Activated T-helper 1 cell treated with anti-CD3 and anti-CD28 coated beads, Interleukin-2, amount 50 U/mL, for 16 hours (primary cell): ENCODE results near the gene PTN.
"Not testable (repeated sequence)": the region's sequence is repeated elsewhere in the genome, so short reads cannot be mapped to it uniquely, and the experiment has no call there.

Experiments
- DNase-seq, 2 donors: peaks; one replicate each; pipeline ENCODE4 v3.0.0-alpha.2; 2020; ENCODE audit warnings: low read depth in 1 of 2, low spot score in 1 of 2

Gene PTN

DNA sequence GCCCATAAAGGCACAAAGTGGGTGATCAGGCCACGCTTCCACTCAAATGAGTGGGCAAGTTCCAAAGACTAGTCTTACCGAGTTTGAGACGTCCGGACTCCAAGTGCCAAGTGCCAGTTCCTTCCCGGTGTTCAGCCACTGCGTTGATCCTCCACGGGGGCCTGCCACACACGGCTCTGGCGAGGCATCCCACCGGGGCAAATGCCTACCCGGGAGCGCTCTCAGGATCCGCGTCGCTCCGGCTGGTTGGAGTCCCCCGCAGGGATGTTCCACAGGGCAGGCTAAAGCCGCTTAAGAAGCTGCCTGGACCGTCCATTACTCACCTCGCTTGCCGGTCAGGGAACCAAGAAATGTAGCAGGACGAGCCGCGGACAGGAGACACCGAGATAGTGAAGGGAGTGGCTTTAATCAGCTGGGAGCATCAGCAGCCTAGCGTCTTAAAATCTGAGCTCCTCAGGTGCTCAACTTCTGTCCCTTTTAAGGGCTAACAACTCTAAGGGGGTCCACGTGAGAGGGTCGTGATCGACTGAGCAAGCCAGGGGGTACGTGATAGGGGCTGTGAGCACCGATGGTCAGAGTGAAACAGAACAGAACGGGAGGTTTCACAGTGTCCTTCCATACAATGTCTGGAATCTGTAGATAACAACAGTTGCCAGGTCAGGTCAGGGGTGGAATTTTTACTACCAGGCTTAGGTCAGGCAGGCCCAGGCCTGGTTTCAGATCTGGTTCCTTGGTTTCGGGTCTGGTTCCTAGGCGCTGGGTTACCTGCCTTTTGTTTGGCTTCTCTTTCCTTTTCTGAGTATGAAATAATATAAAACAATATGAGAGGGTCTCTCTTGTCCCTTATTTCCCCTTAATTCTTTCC is 75.3 kb downstream of the PTN start:
- not testable (repeated sequence) for DNase-seq

DNA sequence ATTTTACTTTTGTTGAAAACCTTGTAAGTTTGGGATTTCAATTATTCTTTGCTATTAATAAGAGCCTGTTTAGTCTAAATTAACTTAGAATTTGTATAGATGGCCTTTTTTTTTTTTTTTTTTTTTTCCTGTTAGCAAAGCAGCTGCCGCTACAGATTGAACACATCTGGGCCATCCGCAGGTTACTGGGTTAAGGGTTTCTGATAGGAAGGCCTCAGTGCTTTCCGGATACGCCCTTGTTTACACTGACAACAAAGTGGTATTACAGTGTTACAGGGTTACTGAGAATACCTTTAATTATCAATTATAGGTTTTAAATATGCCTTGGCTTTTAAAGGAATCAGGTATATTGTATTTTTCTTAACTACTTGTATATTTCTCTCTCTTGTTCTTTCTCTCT is 76.8 kb downstream of the PTN start:
- DNase-seq = no peak

DNA sequence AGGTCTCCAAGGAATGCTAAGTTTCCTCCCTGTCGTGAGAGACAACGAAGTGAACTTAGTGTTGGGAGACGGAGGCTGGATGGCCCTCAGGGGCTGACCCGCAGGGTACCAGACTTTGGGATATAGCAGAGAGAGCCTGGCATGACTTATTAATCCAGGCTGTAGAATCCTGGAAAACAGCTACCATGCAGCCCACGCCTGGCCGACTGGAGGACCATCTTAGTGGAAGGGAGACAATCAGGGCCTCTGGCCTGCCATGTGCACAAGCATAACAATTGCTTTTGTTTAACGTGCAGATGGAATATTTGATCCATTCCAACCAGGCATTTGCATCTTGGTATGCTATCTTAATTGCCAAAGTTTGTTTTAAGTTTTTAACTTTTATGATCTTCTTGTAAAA is 78.1 kb downstream of the PTN start:
- not testable (repeated sequence) for DNase-seq

DNA sequence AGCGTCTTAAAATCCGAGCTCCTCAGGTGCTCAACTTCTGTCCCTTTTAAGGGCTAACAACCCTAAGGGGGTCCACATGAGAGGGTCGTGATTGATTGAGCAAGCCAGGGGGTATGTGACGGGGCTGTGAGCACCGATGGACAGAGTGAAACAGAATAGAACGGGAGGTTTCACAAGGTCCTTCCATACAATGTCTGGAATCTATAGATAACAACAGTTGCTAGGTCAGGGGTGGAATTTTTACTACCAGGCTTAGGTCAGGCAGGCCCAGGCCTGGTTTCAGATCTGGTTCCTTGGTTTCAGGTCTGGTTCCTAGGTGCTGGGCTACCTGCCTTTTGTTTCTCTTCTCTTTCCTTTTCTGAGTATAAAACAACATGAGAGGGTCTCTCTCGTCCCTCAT is 80.9 kb downstream of the PTN start:
- no peak for DNase-seq

DNA sequence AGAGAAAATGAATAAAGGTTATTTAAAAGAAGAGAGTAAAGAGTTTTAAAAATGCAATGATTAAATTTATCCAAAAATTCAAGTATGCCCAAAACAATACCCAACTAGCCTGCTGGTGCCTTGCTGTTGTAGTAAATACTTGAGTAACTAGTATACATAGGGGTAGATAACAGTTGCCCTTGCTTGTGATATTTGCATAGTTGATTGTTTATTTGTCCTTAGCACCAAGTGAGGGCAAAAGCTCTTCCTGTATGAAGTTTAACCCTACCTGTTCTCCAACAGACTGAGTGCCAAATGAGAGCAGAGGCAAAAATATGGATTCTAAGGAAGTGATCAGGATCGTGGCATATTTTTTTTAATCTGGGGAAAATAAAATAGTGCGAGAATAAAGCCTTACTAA is 85.0 kb downstream of the PTN start:
- DNase-seq = no peak

DNA sequence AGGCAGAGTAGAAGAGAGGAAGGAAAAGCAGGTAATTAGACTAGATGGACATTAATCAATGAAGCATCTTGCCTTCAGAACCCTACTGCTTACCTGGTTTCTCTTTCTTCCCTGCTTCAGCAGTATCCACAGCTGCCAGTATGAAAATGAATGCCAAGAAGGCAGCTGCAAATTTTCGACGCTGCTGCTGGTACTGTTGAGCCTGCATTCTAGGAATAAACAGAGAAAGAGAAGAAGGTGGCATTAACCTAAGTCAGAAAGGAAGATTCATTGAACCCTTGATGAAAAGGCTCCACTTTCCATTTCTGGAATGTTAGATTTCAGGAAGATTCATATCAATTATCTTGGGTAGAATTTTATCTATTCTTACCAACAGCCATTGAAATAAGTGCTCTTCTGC is 88.8 kb downstream of the PTN start:
- DNase-seq = no peak

DNA sequence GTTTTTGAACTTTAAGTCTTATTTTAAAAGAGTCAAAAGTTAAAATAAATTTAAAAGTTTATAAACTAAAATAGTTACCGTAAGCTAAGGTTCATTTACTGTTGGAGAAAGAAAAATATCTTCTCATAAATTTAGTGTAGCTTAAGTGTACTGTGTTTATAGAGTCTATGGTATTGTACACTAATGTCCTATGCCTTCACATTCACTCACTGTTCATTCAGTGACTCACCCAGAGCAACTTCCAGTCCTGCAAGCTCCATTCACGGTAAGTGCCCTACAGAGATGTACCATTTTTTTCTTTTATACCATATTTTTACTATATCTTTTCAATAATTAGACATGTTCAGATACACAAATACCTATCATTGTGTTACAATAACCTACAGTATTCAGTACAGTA is 97.6 kb downstream of the PTN start:
- DNase-seq = no peak

DNA sequence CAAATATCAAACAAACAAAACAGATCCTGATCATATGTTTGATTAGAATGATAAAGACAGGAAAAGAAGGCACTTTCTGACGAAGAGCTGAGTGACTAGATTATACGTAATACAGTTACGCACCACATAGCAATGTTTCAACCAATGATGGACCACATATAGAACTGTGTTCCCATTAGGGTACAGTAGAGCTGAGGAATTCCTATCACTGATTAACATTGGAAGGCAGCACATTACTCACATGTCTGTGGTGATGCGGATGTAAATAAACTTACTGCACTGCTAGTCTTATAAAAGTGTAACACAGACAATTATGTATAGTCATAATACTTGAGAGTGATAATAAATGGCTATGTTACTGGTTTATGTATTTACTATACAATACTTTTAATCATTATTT is 98.3 kb downstream of the PTN start:
- no peak for DNase-seq

DNA sequence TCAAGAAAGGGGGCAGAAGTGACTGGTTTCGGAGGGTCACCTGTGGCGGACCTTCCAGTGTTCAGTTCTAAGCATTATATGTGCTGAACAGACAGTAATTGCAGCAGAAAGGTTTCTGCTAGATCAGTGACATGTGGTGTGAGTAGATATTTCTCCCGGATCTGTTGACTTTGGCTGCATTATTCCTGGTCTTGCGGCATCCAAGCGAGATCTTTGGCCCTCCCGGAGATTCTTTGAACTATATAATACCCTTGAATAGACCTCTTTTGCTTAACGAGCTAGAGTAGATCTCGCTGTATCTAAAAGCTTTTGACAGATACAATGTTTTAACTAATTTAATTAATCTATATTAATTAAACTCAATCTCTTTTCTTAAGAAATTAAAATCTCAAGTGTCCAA is 99.8 kb downstream of the PTN start:
- no peak for DNase-seq

DNA sequence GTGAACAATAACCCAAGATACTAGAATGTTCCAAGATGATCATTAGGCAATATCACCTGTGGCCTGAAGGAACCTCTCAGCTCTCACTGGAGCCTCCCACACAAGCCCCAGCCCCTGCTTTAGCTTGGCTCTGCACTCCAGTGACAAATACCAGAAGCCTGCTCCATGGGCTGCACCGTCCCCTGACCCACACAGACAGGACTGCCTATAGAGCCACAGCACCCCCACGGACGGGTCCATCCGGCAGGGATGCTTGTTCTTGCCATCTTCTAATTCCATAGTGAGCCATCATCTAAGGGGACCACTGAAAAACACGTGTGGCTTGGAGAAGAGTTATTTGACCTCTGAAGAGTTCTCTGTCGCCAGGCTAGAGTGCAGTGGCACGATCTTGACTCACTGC is 100.9 kb downstream of the PTN start:
- no peak for DNase-seq

DNA sequence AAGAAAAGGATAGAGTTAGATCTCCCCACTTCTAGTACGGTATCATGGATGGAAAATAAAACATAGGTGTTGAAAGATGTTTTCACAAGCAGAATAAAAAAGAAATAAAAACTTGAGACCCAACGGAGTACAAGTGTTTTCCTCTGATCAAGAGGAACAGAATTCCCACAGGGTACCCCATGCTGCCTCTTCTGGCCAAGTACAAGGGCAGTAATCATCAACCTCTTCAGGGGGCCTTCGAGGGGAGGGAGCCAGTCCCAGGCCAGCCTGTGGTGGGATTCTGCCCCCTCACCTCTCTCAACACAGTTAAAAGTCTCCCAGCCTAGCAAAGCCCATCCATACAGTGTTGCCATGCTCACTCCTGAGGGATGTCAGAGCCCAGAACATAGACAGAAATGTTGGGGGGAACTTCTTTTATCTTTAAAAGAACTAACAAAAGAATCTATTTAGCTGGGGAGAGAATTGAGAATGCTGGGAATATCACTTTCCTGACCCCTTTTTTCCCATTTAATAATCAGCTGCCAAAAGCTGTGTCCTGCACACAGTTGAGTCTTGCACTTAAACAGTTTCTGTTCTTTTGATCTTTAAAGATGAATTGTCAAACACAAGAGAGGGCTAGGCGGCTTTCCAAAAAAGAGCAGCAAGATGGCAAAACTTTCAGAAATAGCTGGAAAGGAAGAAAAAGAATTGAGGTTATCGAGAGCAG is 101.7 kb downstream of the PTN start:
- DNase-seq = no peak

DNA sequence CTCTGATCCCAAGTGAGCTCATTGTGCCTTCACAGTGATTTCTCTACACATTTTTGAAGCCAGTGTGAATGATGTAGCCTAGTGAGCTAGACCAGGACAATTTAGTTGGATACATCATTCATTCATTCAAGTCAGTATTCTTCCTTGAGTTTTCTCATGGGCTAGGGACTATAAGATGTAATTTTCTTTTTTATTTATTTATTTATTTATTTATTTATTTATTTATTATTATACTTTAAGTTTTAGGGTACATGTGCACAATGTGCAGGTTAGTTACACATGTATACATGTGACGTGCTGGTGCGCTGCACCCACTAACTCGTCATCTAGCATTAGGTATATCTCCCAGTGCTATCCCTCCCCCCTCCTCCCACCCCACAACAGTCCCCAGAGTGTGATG is 104.3 kb downstream of the PTN start:
- DNase-seq = not testable (repeated sequence)

DNA sequence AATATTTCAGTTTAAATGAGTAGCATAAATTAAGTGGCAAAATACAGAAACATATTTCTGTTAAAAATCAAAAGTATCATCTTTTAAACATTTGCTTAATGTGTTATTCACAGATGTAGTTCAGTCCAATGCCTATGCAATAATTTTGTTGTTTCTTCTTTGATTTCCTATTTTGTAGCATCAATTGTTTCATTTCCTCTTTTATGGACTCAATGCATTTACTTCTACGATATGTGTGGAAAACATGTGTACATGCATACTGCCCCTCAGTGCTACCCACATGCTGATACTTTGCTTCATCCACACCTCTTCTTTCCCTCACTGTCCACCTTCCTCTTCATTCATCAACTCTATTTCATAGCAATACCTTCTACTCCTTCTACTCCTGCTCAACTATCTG is 108.1 kb downstream of the PTN start:
- no peak for DNase-seq

DNA sequence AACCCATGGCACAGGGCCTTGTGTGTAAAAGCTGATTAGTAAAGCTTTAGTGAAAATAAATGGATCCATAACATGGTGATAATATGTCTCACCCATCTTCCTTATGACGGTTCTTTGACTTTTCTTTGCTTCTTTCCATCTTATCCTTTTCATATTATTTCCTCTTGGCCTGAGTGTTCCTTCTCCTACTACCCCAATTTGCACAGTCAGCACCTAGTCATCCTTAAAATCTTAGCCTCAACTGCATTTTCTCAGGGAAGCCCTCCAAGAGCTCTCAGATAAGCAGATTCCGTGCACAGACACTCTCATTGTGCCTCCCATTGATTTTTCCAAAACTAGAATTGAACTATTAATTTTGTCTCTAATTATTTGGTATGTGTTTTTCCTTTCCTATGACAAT is 112.4 kb downstream of the PTN start:
- DNase-seq = no peak

DNA sequence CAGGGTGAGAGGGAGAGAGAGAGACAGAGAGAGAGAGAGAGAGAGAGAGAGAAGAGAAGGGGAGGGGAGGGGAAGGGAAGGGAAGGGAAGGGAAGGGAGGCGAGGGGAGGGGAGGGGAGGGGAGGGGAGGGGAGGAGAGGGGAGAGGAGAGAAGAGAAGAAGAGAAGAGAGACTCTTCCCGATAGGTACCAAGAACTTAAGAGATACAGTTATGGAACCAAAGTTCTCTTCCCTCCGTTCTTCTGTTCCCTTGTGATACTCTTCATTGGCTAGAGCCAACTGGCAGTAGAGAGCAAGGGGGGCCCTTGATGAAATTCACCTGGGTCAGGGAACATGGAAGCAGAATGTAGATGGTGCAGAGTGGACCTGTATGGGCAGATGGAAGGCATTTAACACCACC is 122.1 kb downstream of the PTN start:
- no peak for DNase-seq

DNA sequence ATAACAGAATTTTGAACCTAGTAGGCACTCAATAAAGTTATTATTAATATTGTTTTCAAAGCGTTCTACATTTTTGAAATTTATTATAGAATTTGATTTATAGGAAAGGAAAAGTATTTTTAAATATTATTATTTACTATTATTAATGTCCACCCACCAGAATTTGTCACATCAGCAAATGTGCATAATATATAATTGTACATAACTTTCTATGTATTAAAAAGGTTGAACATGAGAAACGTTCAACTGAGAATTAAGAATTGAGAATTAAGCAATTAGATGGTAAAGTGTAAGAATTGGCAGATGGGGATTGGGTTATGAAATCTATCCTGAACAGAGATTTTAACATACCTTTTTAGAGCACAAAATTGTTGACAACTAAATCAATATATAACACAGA is 129.8 kb downstream of the PTN start:
- no peak for DNase-seq

DNA sequence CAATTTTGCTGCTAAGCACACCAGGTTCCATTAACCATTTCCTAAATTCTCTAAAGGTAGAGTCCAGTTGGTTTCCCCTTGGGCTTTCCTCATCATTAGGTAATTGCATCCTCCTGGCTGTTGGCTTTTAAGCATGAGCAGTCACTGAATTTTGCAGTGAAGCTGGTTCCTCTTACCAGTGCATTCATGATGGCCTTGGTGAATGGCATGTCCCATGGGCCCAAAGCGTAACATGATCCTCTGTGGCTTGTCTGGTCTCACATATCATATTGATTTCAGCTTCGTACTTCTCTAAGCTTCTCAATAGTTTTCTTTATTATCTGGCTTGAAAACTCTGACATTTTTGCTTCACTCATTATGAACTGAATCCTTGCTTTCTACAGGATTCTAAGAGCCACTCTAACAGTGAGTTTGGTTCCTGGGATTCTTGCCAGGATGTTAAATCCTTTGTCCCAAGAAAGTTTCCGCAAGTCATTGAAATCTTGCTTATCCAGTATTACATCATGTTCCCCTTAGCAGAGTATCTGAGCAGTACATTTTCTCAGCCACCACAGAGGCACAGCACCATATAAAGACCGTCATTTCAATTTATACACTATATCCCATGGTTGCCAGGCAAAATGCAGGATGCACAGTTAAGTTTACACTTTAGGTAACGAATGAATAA is 134.2 kb downstream of the PTN start:
- no peak for DNase-seq

DNA sequence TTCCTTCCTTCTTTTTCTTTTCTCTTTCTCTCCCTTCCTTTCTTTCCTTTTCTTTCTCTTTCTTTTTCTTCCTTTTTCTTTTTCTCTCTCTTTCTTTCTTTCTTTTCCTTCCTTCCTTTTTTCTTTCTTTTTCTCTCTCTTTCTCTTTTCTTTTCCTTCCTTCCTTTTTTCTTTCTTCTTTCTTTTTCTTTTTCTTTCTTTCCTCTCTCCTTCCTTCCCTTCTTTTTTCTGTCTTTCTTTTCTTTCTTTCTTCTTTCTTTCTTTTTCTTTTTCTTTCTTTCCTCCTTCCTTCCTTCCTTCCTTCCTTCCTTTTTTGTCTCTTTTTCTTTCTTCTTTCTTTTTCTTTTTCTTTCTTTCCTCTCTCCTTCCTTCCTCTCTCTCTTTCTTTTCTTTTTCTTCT is 136.8 kb downstream of the PTN start:
- no peak for DNase-seq

DNA sequence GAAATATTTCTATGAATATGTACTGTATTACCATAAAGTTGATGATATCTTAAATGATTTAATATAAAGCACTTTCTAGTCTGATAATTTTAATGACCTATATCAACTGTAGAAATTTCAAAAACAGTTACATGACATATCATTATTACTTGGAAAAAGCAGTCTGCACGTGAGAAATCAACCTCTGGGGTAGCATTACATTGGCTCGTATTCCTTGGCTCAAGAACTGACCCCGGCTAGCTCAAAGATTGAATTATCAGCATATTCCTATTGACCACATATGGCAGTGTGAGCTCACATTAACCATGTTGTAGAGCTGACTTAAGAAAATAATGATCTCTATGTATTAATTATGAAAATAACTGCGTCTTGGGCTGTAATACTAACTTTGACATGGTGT is 139.3 kb downstream of the PTN start:
- DNase-seq = no peak

DNA sequence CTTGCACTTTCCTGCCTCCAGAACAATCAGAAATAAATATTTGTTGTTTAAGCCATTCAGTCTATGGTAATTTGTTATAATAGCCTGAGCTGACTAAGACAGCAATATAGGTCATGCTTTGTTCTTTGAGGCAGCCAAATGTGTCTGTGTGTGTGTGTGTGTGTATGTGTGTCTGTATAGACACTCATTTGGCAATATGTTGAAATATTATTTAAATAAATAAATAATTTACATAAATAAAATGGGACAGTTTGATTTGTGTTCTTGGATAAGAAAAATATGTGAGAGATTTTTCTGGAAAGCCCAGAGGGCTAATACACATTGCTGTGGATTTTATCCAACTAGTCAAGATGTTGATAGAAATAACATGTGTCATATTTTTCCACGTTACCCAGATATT is 140.2 kb downstream of the PTN start:
- no peak for DNase-seq

DNA sequence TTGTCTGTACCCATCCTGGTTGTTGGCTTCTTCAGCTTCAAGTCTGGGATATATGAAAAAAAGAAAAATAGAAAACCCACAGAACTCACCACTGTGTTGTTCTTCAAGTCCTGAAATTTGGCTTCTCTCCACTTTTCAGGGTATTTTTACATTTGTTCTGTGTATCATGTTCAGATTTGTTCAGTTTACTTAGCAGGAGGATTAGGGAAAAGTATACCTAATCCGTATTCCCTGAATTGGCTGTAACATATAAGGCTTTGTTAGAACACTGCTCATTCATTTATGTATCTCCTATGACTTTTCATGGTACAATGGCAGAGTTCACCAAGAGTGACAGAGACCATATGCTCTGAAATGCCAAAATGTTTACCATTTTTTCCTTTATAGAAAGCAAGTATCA is 146.9 kb downstream of the PTN start:
- DNase-seq = no peak

DNA sequence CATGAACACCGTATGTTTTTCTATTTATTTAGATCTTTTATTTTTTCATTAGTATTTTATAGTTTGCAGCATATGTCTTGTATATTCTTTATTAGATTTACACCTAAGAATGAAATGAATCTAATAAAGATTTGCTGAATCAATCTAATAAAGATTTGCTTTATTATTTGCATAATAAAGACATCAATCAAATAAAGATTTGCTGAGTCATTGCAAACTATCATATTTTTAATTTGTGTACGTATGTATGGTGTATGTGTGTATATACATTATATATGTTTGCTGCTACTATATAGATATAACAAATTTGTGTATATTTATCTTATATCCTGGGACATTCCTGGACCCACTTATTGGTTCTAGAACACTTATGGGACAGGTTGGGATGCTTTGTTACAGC is 147.5 kb downstream of the PTN start:
- no peak for DNase-seq
